ENCODE data around the gene MYO1C.

DNA sequence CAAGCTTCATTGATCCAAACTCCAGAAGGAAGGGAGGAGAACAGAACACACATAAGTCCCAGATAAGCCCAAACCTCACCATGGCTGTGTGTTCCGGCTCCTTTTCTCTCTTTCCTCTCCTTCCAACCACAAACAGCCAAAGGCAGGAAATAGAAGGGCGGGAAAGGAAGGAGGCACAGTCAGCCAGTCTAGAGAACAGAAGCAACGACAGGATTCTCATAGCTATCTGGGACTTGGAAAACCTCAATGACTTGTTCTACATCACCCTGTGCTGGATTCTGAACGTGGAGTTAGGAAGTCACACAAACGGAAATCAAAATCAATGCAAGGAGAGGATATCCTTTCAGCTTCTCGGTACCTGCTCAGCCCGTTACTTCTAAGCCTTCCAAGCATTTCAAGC is 45.4 kb downstream of the MYO1C start:
- TF ChIP-seq, protein P1, sequence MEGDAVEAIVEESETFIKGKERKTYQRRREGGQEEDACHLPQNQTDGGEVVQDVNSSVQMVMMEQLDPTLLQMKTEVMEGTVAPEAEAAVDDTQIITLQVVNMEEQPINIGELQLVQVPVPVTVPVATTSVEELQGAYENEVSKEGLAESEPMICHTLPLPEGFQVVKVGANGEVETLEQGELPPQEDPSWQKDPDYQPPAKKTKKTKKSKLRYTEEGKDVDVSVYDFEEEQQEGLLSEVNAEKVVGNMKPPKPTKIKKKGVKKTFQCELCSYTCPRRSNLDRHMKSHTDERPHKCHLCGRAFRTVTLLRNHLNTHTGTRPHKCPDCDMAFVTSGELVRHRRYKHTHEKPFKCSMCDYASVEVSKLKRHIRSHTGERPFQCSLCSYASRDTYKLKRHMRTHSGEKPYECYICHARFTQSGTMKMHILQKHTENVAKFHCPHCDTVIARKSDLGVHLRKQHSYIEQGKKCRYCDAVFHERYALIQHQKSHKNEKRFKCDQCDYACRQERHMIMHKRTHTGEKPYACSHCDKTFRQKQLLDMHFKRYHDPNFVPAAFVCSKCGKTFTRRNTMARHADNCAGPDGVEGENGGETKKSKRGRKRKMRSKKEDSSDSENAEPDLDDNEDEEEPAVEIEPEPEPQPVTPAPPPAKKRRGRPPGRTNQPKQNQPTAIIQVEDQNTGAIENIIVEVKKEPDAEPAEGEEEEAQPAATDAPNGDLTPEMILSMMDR (IDR thresholded peaks at IDR 0.05; ENCODE audit: low read depth, low read length) = no peak
- no peak for TF ChIP-seq POLR2A (IDR thresholded peaks at IDR 0.05; ENCODE audit: extremely low read depth, insufficient read length)

Measured in NB4 (cell line).